Mesendoderm (in vitro differentiated cells): ENCODE measurements around the gene SCARF2. TPM values are rescaled to one million over a fixed set of nuclear protein-coding genes. Genes with fewer than 3 reads are reported as not detected.

Experiments
- small RNA-seq: library from polyadenylated mRNA; stranded (forward); fragments of <200 nt; extraction: miRNeasy Mini kit (QIAGEN cat#:217004); gene quantifications from one replicate; pipeline ENCODE3, GENCODE V24; 2013; ENCODE audit not compliant: insufficient read depth

The SCARF2 gene

Small RNA genes lying within 50 kb of the gene (small RNA-seq; reads per million reads assigned to genes)
- not detected for gene RF00019
- not detected for gene RN7SL812P
- not detected for gene RNU6-225P
- gene RNY1P9 = not detected
